ENCODE results near the gene EXOC1.

- TF ChIP-seq CTCF (conservative IDR thresholded peaks at IDR 0.05; ENCODE audit: low read depth in 2 of 2), result no peak
- TF ChIP-seq ETS1 (IDR thresholded peaks at IDR 0.05), result no peak
Measured at GRCh38 chr4:55884093-55884850, 30.8 kb downstream of the EXOC1 start.
